ENCODE results near the gene VPS41.

GRCh38 chr7:38756521-38756920, 152.5 kb downstream of the VPS41 start:
- no peak for TF ChIP-seq CTCF (IDR thresholded peaks at IDR 0.05)
- no peak for TF ChIP-seq POLR2A (IDR thresholded peaks at IDR 0.05)
